CD4-positive, alpha-beta T cell (primary cell): ENCODE measurements around the gene BTRC. TPM values are rescaled to one million over a fixed set of nuclear protein-coding genes. Genes with fewer than 3 reads are reported as not detected.

ENCODE experiments used
- ATAC-seq: fragments of 200-7000 bp; cut with Tn5 transposase; one replicate; pipeline ENCODE4 v1.10.0; 2022; ENCODE audit warnings: mild to moderate bottlenecking; ENCODE audit not compliant: poor library complexity
- CTCF ChIA-PET: fragments of 350-600 bp; sonication (Branson Sonifier 250); formaldehyde crosslinking; loops from one replicate; lab custom pipeline; 2021; ENCODE audit warnings: antibody characterized with exemption, inconsistent platforms; lab: Charles Lee
- POLR2A ChIA-PET: fragments of 350-600 bp; sonication (Branson Sonifier 250); formaldehyde crosslinking; loops from one replicate; lab custom pipeline; 2021; ENCODE audit warnings: antibody characterized with exemption, inconsistent platforms; lab: Charles Lee
- DNase-seq, 14 experiments: peaks; one replicate each; pipeline ENCODE4 v3.0.0-alpha.2; 2013 to 2020; ENCODE audit warnings: mixed read lengths in 2 of 14
- H3K27ac ChIP-seq, 2 donors: one replicate each; pipeline versions ENCODE4 v1.5.1 to v1.7.0; 2013; ENCODE audit warnings: low read length in 2 of 2, low read depth in 1 of 2, mild to moderate bottlenecking in 1 of 2
- H3K27me3 ChIP-seq, 2 experiments: 1 replicate in 1 of 2; 2 replicates in 1 of 2; pipeline versions ENCODE4 v1.6.1 to v1.7.0; 2013; ENCODE audit warnings: low read length in 2 of 2, control low read depth in 1 of 2, mild to moderate bottlenecking in 1 of 2, moderate library complexity in 1 of 2; ENCODE audit not compliant: insufficient read depth in 2 of 2, control insufficient read depth in 1 of 2
- H3K36me3 ChIP-seq: one replicate; pipeline ENCODE4 v1.6.1; 2013; ENCODE audit warnings: low read length, control low read depth; ENCODE audit not compliant: insufficient read depth
- H3K4me1 ChIP-seq: one replicate; pipeline ENCODE4 v1.6.1; 2013; ENCODE audit warnings: low read length, control low read depth; ENCODE audit not compliant: insufficient read depth
- H3K4me3 ChIP-seq: one replicate; pipeline ENCODE4 v1.5.1; 2013; ENCODE audit warnings: mild to moderate bottlenecking, low read length, moderate library complexity
- H3K9me3 ChIP-seq, 2 experiments: 1 replicate in 1 of 2; 2 replicates in 1 of 2; pipeline versions ENCODE4 v1.6.1 to v1.7.0; 2013; ENCODE audit warnings: low read length in 2 of 2, mild to moderate bottlenecking in 2 of 2, control low read depth in 1 of 2, moderate library complexity in 1 of 2; ENCODE audit not compliant: control insufficient read depth in 1 of 2, insufficient read depth in 1 of 2
- H3K27ac Mint-ChIP-seq: one replicate; pipeline ENCODE4 v1.8.0; 2020; ENCODE audit warnings: mixed read lengths
- H3K27me3 Mint-ChIP-seq: one replicate; pipeline ENCODE4 v1.8.0; 2021; ENCODE audit warnings: mixed read lengths
- H3K36me3 Mint-ChIP-seq: one replicate; pipeline ENCODE4 v1.8.0; 2021; ENCODE audit warnings: low read depth, mixed read lengths
- H3K4me1 Mint-ChIP-seq: one replicate; pipeline ENCODE4 v1.8.0; 2021; ENCODE audit warnings: low read depth, mixed read lengths
- H3K4me3 Mint-ChIP-seq: one replicate; pipeline ENCODE4 v1.8.0; 2020; ENCODE audit warnings: mild to moderate bottlenecking, mixed read lengths
- H3K9me3 Mint-ChIP-seq: one replicate; pipeline ENCODE4 v1.8.0; 2020; ENCODE audit warnings: mixed read lengths
- intact Hi-C, 2 experiments: fragments of 100-400 bp; cut with DNase I in 1 of 2; cut with micrococcal nuclease in 1 of 2; formaldehyde crosslinking; loops; one replicate each; pipeline versions ENCODE4 v1.15.1 to v1.9.0; 2023 to 2025; cut with DNase I, micrococcal nuclease
- total RNA-seq, 174 experiments: library from RNA in 2 of 174; stranded (reverse) in 2 of 174; gene quantifications; one replicate each; pipeline ENCODE4 v1.2.3 and lab custom pipeline; 2021 to 2026
- TF ChIP-seq, protein P1 (sequence below): fragments of 200-600 bp; IDR thresholded peaks from one replicate; pipeline ENCODE4 v1.8.0; 2022; ENCODE audit warnings: antibody characterized with exemption, mild to moderate bottlenecking

BTRC gene
- total RNA-seq, 2 experiments from 2014 or later = 13.1 to 13.2 TPM

DNA sequence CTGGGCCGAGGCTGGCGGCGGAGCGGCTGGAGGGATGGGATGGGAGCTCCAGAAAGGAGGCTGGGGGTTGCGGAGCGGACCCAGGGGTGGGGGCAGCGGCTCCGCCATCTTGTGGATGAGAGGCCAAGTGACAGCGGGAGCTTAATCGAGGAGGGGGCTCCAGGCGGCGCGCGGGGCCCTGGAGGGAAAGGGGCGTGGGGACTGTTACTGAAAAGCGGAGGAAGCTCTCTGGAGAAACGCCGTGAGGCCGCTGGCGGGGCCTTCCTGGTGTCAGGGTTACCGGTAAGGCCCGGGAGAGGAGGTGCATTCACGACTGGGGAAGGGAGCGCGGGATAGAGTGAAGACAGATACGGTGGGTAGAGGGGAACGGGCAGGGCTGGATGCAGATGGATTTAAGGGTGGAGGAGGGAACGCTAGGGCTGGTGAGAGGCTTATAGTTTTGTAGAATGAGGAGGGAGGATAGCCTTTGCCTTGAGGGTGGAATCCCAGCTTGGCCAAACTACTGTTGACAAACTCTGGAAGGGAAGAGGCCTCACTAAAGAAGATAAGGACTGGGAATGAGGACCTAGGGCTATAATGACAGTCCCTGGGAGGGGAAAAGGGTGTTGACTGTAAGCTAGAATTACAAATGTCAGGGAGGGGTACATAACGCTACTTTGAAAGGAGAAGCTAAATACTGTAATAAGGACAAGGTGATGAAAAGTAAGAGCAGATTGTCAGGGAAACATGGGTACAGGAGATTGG, 535 bp downstream of the BTRC start:
- ChIA-PET CTCF (interaction anchor here (0.7 to 1.6 kb wide), 3 partner anchors 8 to 141 kb away, joined by 3 to 4 read pairs (median 3); no protein-coding TSS in a partner anchor), POLR2A (interaction anchor here (0.8 kb wide), 1 partner anchor 234 kb away, joined by 3 read pairs; the partner anchor contains the start of genes DPCD and POLL)
- Histone ChIP-seq H3K9me3 (no peaks in the 10 kb centered on the region), H3K4me1 (peaks cover 17% of the 10 kb centered on the region), H3K4me3 (peak overlapping the region; percentile 79), H3K36me3 (no peaks in the 10 kb centered on the region), H3K27ac (peak overlapping the region; percentile 26 to 86), H3K27me3 (peaks cover 0 to 5% of the 10 kb centered on the region in 2 experiments)
- DNase-seq (peak in 12 of 14 experiments; percentile 14 to 63 (median 28)), ATAC-seq (peak; percentile 4)
- H3K9me3 Mint-ChIP-seq = no peaks in the 10 kb centered on the region
- H3K27ac Mint-ChIP-seq = peak overlapping the region; percentile 94
- peaks cover 17% of the 10 kb centered on the region for H3K36me3 Mint-ChIP-seq
- H3K4me3 Mint-ChIP-seq = peak overlapping the region; percentile 100
- TF ChIP-seq, protein P1, sequence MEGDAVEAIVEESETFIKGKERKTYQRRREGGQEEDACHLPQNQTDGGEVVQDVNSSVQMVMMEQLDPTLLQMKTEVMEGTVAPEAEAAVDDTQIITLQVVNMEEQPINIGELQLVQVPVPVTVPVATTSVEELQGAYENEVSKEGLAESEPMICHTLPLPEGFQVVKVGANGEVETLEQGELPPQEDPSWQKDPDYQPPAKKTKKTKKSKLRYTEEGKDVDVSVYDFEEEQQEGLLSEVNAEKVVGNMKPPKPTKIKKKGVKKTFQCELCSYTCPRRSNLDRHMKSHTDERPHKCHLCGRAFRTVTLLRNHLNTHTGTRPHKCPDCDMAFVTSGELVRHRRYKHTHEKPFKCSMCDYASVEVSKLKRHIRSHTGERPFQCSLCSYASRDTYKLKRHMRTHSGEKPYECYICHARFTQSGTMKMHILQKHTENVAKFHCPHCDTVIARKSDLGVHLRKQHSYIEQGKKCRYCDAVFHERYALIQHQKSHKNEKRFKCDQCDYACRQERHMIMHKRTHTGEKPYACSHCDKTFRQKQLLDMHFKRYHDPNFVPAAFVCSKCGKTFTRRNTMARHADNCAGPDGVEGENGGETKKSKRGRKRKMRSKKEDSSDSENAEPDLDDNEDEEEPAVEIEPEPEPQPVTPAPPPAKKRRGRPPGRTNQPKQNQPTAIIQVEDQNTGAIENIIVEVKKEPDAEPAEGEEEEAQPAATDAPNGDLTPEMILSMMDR = no peak
- H3K27me3 Mint-ChIP-seq = peaks cover 14% of the 10 kb centered on the region
- H3K4me1 Mint-ChIP-seq = peaks cover 41% of the 10 kb centered on the region
- intact Hi-C loops = loop anchor here in 1 of 2 experiments (5.0 to 10.0 kb wide), 12 partner anchors 230 to 1840 kb away; partner anchors contain the start of genes ARL3, ARMH3, BORCS7 and DPCD

DNA sequence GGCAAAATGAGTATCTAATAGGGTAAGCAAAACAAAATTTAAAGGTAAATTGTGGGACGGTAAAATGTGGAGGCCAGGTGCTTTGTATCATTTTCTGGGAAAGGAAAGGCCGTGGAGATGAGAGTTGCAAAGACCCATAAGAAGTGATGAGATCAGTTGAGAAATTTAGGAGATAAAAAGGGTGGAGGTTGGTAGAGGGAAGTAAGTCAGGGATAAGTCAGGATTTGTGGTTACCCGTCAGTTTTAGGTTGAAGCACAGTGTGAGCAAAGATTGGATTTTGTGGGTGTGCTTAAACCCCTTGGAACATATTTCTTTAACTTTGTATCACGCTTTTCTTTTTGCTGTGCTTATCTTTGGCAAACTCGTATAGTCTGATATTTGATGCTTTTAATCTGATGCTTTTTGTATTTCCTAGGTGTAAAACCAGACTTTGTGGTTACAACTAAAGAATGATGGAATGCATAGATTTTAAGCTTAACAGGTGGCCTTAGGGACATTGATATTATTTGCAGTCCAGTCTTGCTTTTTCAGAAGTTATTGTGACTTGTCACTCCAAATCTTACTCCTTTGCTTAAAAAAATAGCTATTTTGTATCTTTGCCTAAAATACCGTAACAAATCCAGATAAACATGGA, 1.2 kb downstream of the BTRC start:
- DNase-seq (no peak), ATAC-seq (no peak)
- TF ChIP-seq, protein P1 = no peak
- intact Hi-C loops = loop anchor here in 1 of 2 experiments (10.0 kb wide), 8 partner anchors 230 to 1840 kb away; partner anchors contain the start of genes ARL3, BORCS7, DPCD and HIF1AN
- H3K27me3 ChIP-seq = peaks cover 0 to 4% of the 10 kb centered on the region in 2 experiments
- ChIA-PET POLR2A (no interaction called here), CTCF (interaction anchor here (1.1 kb wide), 1 partner anchor 142 kb away, joined by 3 read pairs; no protein-coding TSS in a partner anchor)
- peaks cover 17% of the 10 kb centered on the region for H3K4me1 ChIP-seq
- Mint-ChIP-seq H3K27ac (peak overlapping the region; percentile 94), H3K4me1 (peaks cover 41% of the 10 kb centered on the region), H3K9me3 (no peaks in the 10 kb centered on the region), H3K27me3 (peaks cover 12% of the 10 kb centered on the region), H3K36me3 (peaks cover 17% of the 10 kb centered on the region), H3K4me3 (peak overlapping the region; percentile 100)
- H3K4me3 ChIP-seq = peak overlapping the region; percentile 79
- H3K27ac ChIP-seq = no peak overlapping the region
- no peaks in the 10 kb centered on the region for H3K36me3 ChIP-seq
- H3K9me3 ChIP-seq = no peaks in the 10 kb centered on the region

DNA sequence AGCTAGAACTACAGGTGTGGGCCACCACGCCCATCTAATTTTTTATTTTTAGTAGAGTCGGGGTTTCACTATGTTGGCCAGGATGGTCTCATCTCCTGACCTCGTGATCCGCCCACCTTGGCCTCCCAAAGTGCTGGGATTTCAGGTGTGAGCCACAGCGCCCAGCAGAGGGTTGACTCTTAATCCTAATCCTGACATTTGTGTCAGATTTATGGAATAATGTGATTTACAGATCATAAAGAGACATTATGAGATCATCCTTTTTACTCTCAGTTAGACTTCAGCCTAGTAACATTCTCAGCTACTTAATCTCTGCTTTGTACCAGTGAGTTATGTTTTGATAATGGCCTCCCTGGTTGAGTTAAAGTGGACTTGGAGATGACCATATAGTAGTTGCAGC, 2.2 kb downstream of the BTRC start:
- no peak overlapping the region for H3K27ac Mint-ChIP-seq
- ChIA-PET CTCF (no interaction called here), POLR2A (no interaction called here)
- ATAC-seq (no peak), DNase-seq (no peak)
- H3K4me3 Mint-ChIP-seq = peak overlapping the region; percentile 58
- H3K9me3 Mint-ChIP-seq = no peaks in the 10 kb centered on the region
- peaks cover 6% of the 10 kb centered on the region for H3K27me3 Mint-ChIP-seq
- no peaks in the 10 kb centered on the region for H3K9me3 ChIP-seq
- no peak overlapping the region for H3K4me3 ChIP-seq
- TF ChIP-seq, protein P1 = no peak
- intact Hi-C loops = loop anchor here in 1 of 2 experiments (10.0 kb wide), 8 partner anchors 229 to 1839 kb away; partner anchors contain the start of genes ARL3, BORCS7, DPCD and HIF1AN
- peaks cover 17% of the 10 kb centered on the region for H3K4me1 ChIP-seq
- H3K36me3 ChIP-seq = no peaks in the 10 kb centered on the region
- H3K27me3 ChIP-seq = no peaks in the 10 kb centered on the region
- peaks cover 17% of the 10 kb centered on the region for H3K36me3 Mint-ChIP-seq
- no peak overlapping the region for H3K27ac ChIP-seq
- H3K4me1 Mint-ChIP-seq = peaks cover 41% of the 10 kb centered on the region
